ENCODE results near the gene ORAI2. TPM values are rescaled to one million over a fixed set of nuclear protein-coding genes. Genes with fewer than 3 reads are reported as not detected.

Gene ORAI2
- polyA plus RNA-seq, 1 donor (not counting 4 experiments of a cell fraction or from before 2014, with no cell fraction given), result 2.0 TPM

- Histone ChIP-seq H3K4me1 (ENCODE audit: control insufficient read depth, extremely low read depth, insufficient read depth, low read length) (peaks cover 10% of the 10 kb centered on the region), H3K79me2 (ENCODE audit: control insufficient read depth, insufficient read depth, low read length) (no peaks in the 10 kb centered on the region), H3K9ac (ENCODE audit: control insufficient read depth, extremely low read depth, insufficient read depth, low read length) (no peak overlapping the region), H3K9me1 (ENCODE audit: control insufficient read depth, extremely low read depth, insufficient read depth, low read length) (no peaks in the 10 kb centered on the region), H3K4me2 (ENCODE audit: control insufficient read depth, extremely low read depth, insufficient read depth, low read depth, low read length) (no peak overlapping the region), H3K9me3 (ENCODE audit: control insufficient read depth, low read depth, low read length) (no peaks in the 10 kb centered on the region), H3K36me3 (ENCODE audit: control insufficient read depth in 2 of 2, extremely low read depth in 1 of 2, insufficient read depth in 2 of 2, low read length in 2 of 2) (no peaks in the 10 kb centered on the region), H4K20me1 (ENCODE audit: control insufficient read depth, extremely low read depth, insufficient read depth, low read length) (no peaks in the 10 kb centered on the region), H3K4me3 (ENCODE audit: control insufficient read depth in 2 of 3, extremely low read depth in 1 of 3, insufficient read depth in 2 of 3, low read depth in 1 of 3, low read length in 3 of 3) (no peak overlapping the region), H2AFZ (ENCODE audit: control insufficient read depth, low read length) (no peak overlapping the region), H3K27ac (ENCODE audit: control insufficient read depth, insufficient read depth, low read length) (no peak overlapping the region), H3K27me3 (ENCODE audit: control insufficient read depth, extremely low read depth, insufficient read depth, low read length) (no peaks in the 10 kb centered on the region)
- FAIRE-seq (no peak), DNase-seq (ENCODE audit: low read depth, low spot score) (no peak)
- TF ChIP-seq CTCF (optimal IDR thresholded peaks at IDR 0.05 in 1 of 3, IDR thresholded peaks at IDR 0.05 in 1 of 3, conservative IDR thresholded peaks at IDR 0.05 in 1 of 3; ENCODE audit: extremely low read depth in 1 of 3, insufficient read depth in 2 of 3, low read length in 3 of 3) (peak in 1 of 3 experiments; percentile 48), EZH2 (IDR thresholded peaks at IDR 0.05; ENCODE audit: low read length) (no peak)
- dilution Hi-C loops (cut with MboI; ENCODE audit: extremely low pct_ligation_motif_present, low sequenced_read_pairs), result no loop called here
Measured at GRCh38 chr7:102450242-102450641, 16.9 kb downstream of the ORAI2 start.

- Histone ChIP-seq H3K9me3 (ENCODE audit: control insufficient read depth, low read depth, low read length) (no peaks in the 10 kb centered on the region), H3K27me3 (ENCODE audit: control insufficient read depth, extremely low read depth, insufficient read depth, low read length) (no peaks in the 10 kb centered on the region), H3K4me2 (ENCODE audit: control insufficient read depth, extremely low read depth, insufficient read depth, low read depth, low read length) (peak overlapping the region; percentile 46), H3K4me3 (ENCODE audit: control insufficient read depth in 2 of 3, extremely low read depth in 1 of 3, insufficient read depth in 2 of 3, low read depth in 1 of 3, low read length in 3 of 3) (peak overlapping the region in 1 of 3 experiments; percentile 38), H2AFZ (ENCODE audit: control insufficient read depth, low read length) (peak overlapping the region; percentile 58), H3K36me3 (ENCODE audit: control insufficient read depth in 2 of 2, extremely low read depth in 1 of 2, insufficient read depth in 2 of 2, low read length in 2 of 2) (peaks cover 0 to 2% of the 10 kb centered on the region in 2 experiments), H4K20me1 (ENCODE audit: control insufficient read depth, extremely low read depth, insufficient read depth, low read length) (no peaks in the 10 kb centered on the region), H3K79me2 (ENCODE audit: control insufficient read depth, insufficient read depth, low read length) (no peaks in the 10 kb centered on the region), H3K27ac (ENCODE audit: control insufficient read depth, insufficient read depth, low read length) (peak overlapping the region; percentile 70), H3K4me1 (ENCODE audit: control insufficient read depth, extremely low read depth, insufficient read depth, low read length) (peaks cover 10% of the 10 kb centered on the region), H3K9ac (ENCODE audit: control insufficient read depth, extremely low read depth, insufficient read depth, low read length) (peak overlapping the region; percentile 71), H3K9me1 (ENCODE audit: control insufficient read depth, extremely low read depth, insufficient read depth, low read length) (no peaks in the 10 kb centered on the region)
- TF ChIP-seq EZH2 (IDR thresholded peaks at IDR 0.05; ENCODE audit: low read length) (no peak), CTCF (optimal IDR thresholded peaks at IDR 0.05 in 1 of 3, IDR thresholded peaks at IDR 0.05 in 1 of 3, conservative IDR thresholded peaks at IDR 0.05 in 1 of 3; ENCODE audit: extremely low read depth in 1 of 3, insufficient read depth in 2 of 3, low read length in 3 of 3) (no peak)
- DNase-seq (ENCODE audit: low read depth, low spot score) (peak; percentile 81), FAIRE-seq (no peak)
- dilution Hi-C loops (cut with MboI; ENCODE audit: extremely low pct_ligation_motif_present, low sequenced_read_pairs), result no loop called here
Measured at GRCh38 chr7:102451371-102452054, 18.1 kb downstream of the ORAI2 start.
